ENCODE measurements around the gene UNC119. TPM values are rescaled to one million over a fixed set of nuclear protein-coding genes. Genes with fewer than 3 reads are reported as not detected.

The UNC119 gene
- total and polyA plus RNA-seq, 4 donors, result 14.0 to 20.0 (median 16.1) TPM

GRCh38 chr17:28520687-28521086 lies 31.7 kb downstream of the UNC119 start:
- 94% methylated on average over 6 of the region's 6 CpGs for WGBS
- DNase-seq (ENCODE audit: low spot score), result no peak
- no peaks in the 10 kb centered on the region for H3K4me1 ChIP-seq (ENCODE audit: control insufficient read depth in 4 of 4, insufficient read depth in 4 of 4, low read length in 3 of 4)
- H3K4me3 ChIP-seq (ENCODE audit: low read depth in 1 of 3, low read length in 3 of 3), result no peak overlapping the region
- no peaks in the 10 kb centered on the region for H3K36me3 ChIP-seq (ENCODE audit: control insufficient read depth in 4 of 4, insufficient read depth in 3 of 4, low read depth in 1 of 4, low read length in 3 of 4)
- no peak for TF ChIP-seq HNF4G (IDR thresholded peaks at IDR 0.05)
- TF ChIP-seq CTCF (IDR thresholded peaks at IDR 0.05; ENCODE audit: low read depth, low read length, missing input control), result no peak
- no peak overlapping the region for H3K27ac ChIP-seq (ENCODE audit: low read depth in 1 of 2, low read length in 2 of 2)
- H3K9ac ChIP-seq (ENCODE audit: low read depth in 1 of 2, low read length in 2 of 2), result no peak overlapping the region
- no peaks in the 10 kb centered on the region for H3K9me3 ChIP-seq (ENCODE audit: control insufficient read depth in 4 of 4, low read length in 3 of 4)
- no peaks in the 10 kb centered on the region for H3K27me3 ChIP-seq (ENCODE audit: control insufficient read depth in 4 of 4, insufficient read depth in 4 of 4, low read length in 3 of 4)

GRCh38 chr17:28519236-28519635 lies 33.2 kb downstream of the UNC119 start:
- no peaks in the 10 kb centered on the region for H3K36me3 ChIP-seq (ENCODE audit: control insufficient read depth in 4 of 4, insufficient read depth in 3 of 4, low read depth in 1 of 4, low read length in 3 of 4)
- WGBS, result 77% methylated on average over 5 of the region's 5 CpGs

GRCh38 chr17:28518578-28518977 lies 33.8 kb downstream of the UNC119 start:
- no peaks in the 10 kb centered on the region for H3K36me3 ChIP-seq (ENCODE audit: control insufficient read depth in 4 of 4, insufficient read depth in 3 of 4, low read depth in 1 of 4, low read length in 3 of 4)
- no peaks in the 10 kb centered on the region for H3K4me1 ChIP-seq (ENCODE audit: control insufficient read depth in 4 of 4, insufficient read depth in 4 of 4, low read length in 3 of 4)
- DNase-seq (ENCODE audit: low spot score), result no peak
- 84% methylated on average over 7 of the region's 7 CpGs for WGBS
- no peak overlapping the region for H3K9ac ChIP-seq (ENCODE audit: low read depth in 1 of 2, low read length in 2 of 2)
- no peak overlapping the region for H3K4me3 ChIP-seq (ENCODE audit: low read depth in 1 of 3, low read length in 3 of 3)
- TF ChIP-seq RXRA (IDR thresholded peaks at IDR 0.05) (no peak), RAD21 (IDR thresholded peaks at IDR 0.05) (no peak), FOXA1 (IDR thresholded peaks at IDR 0.05) (no peak), CTCF (IDR thresholded peaks at IDR 0.05; ENCODE audit: low read depth, low read length, missing input control) (no peak), TAF1 (conservative IDR thresholded peaks at IDR 0.05) (no peak), NR2F2 (IDR thresholded peaks at IDR 0.05) (no peak), GABPA (IDR thresholded peaks at IDR 0.05 in 1 of 2, conservative IDR thresholded peaks at IDR 0.05 in 1 of 2) (no peak)
- no peaks in the 10 kb centered on the region for H3K9me3 ChIP-seq (ENCODE audit: control insufficient read depth in 4 of 4, low read length in 3 of 4)
- H3K27ac ChIP-seq (ENCODE audit: low read depth in 1 of 2, low read length in 2 of 2), result no peak overlapping the region
- H3K27me3 ChIP-seq (ENCODE audit: control insufficient read depth in 4 of 4, insufficient read depth in 4 of 4, low read length in 3 of 4), result no peaks in the 10 kb centered on the region

More at GRCh38 chr17:28519236-28519635, 33.2 kb downstream of the UNC119 start:
- DNase-seq (ENCODE audit: low spot score), result no peak
- Histone ChIP-seq H3K27ac (ENCODE audit: low read depth in 1 of 2, low read length in 2 of 2) (no peak overlapping the region), H3K9ac (ENCODE audit: low read depth in 1 of 2, low read length in 2 of 2) (no peak overlapping the region), H3K27me3 (ENCODE audit: control insufficient read depth in 4 of 4, insufficient read depth in 4 of 4, low read length in 3 of 4) (no peaks in the 10 kb centered on the region), H3K4me3 (ENCODE audit: low read depth in 1 of 3, low read length in 3 of 3) (no peak overlapping the region), H3K9me3 (ENCODE audit: control insufficient read depth in 4 of 4, low read length in 3 of 4) (no peaks in the 10 kb centered on the region), H3K4me1 (ENCODE audit: control insufficient read depth in 4 of 4, insufficient read depth in 4 of 4, low read length in 3 of 4) (no peaks in the 10 kb centered on the region)
- no peak for TF ChIP-seq GABPA (IDR thresholded peaks at IDR 0.05 in 1 of 2, conservative IDR thresholded peaks at IDR 0.05 in 1 of 2)
- no peak for TF ChIP-seq HNF4G (IDR thresholded peaks at IDR 0.05)
- TF ChIP-seq SP1 (IDR thresholded peaks at IDR 0.05), result no peak
- TF ChIP-seq TAF1 (conservative IDR thresholded peaks at IDR 0.05), result no peak
- TF ChIP-seq YY1 (IDR thresholded peaks at IDR 0.05), result no peak
- TF ChIP-seq FOXA1 (IDR thresholded peaks at IDR 0.05), result no peak
- TF ChIP-seq JUND (IDR thresholded peaks at IDR 0.05), result no peak
- no peak for TF ChIP-seq RXRA (IDR thresholded peaks at IDR 0.05)
